GM18873 (cell line): ENCODE results near the gene ACKR4.
"Not testable (repeated sequence)": the region's sequence is repeated elsewhere in the genome, so short reads cannot be mapped to it uniquely, and the experiment has no call there.

Experiments used
- ATAC-seq: cut with Tn5 transposase; IDR thresholded peaks from one replicate; pipeline ENCODE4 v1.9.1; 2021; ENCODE audit warnings: mild to moderate bottlenecking, moderate library complexity, moderate number of reproducible peaks; ENCODE audit not compliant: unreplicated experiment, low FRiP score

ACKR4 gene

GRCh38 chr3:132596816-132597433, at the start of gene ACKR4:
TSS of gene ACKR4 (plus strand) at chr3:132597270. CDS start at chr3:132600398, 3,128 bp downstream.
- ATAC-seq, result no peak

- no peak for ATAC-seq
These were observed 47.9 kb upstream of the ACKR4 start for GRCh38 chr3:132549169-132549568.

DNA sequence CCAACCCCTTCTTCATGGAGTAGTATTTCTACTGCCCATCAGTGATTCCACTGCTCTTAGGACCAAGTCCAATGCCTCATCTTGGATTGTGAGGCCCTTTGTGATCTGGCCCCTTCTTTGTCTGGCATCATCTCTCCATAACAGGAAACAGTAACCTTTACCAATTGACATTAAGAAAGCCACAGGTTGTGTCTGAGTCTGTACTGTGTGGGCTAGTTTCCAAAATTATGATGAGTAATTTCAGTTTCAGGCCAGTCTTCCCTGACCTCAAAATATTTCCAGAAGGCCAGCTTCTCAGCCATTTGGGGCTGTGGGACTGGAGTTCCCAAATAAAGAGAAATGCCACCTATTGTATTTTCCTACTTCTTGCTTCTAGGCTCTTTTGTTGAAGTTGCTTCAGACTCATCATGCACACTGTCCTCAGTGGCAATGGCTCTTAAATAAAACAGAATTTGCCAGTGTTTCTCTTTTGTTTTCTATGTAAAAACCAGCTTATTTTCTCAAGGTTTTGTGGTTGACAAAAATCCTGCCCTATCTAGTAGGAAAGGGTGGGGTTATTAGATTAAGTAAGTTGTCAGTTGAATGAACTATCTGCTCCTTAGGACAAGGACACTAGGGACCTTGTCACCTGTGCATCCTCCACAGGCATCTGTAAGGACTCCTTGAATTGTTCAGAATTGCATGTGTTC, 47.0 kb upstream of the ACKR4 start:
- ATAC-seq, result peak; percentile 47

DNA sequence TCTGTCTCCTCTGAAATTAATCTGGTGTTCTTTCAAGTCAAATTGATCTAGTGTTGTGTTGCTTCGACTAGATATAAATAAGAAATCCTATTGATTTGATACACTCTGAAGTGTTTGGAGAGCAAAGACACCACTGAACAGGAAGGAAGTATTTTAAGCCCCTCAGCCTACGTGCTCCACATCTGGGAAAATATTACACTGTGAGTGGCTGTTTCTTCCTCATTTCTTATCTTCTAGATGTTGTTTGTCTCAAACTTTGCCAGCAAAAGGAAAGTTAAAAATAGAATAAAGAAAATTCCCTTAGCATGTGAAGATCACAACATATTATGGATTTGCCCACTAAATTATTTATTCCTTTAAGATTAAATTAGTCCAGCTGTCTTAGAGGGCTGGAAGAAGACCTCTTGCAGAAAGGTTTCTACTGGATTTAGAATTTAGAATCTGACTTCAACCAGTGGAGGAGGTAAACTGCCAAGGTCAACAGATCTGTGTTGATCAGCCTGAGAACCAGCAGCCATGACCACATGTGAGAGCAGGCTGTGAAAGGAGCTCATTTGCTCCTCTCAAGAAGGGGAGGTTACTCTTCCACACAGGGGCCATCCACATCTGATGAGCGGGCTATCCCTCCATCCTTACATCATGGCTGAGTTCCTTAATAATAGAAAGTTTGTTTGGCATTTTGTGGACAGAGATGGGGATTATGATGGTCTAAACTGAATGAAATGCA, 46.3 kb upstream of the ACKR4 start:
- no peak for ATAC-seq

DNA sequence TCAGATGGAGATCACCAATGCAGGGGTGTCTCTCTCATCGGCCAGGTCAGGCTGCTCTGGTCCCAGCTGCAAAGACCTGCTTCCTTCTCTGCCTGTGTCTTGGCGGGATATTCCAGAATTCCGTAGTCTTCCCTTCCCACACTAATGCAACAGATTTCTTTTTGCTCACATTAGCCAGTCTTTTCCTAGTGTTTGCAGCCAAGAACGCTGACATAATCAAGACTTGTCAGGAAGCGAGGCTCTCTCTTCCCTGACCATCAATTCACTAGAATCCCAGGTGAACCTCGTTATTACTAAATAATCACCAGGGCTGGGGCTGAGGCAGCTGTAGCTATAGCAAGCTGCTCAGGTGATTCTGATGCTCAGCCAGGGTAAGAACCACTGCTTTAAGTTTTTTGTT, 43.2 kb upstream of the ACKR4 start:
- ATAC-seq, result no peak

DNA sequence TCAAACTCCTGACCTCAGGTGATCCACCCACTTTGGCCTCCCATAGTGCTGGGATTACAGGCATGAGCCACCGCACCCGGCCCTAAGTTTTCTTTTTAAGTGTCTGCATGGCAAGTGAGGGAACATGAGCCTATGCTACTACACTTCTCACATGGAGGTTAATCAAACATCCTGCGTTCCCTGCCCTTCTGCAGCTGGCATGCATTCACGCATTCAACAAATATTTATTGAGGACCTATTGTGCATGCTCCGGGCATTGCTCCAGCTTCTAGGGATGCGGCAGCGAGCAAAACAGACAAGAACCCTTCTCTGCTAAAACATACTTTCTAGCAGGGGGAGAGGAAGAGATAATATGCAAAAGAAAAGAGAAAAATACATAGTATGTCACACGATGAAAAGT, 42.6 kb upstream of the ACKR4 start:
- no peak for ATAC-seq

GRCh38 chr3:132555306-132556035, 41.6 kb upstream of the ACKR4 start:
- ATAC-seq, result no peak

- not testable (repeated sequence) for ATAC-seq
These were observed 41.1 kb upstream of the ACKR4 start for GRCh38 chr3:132556036-132556386.

GRCh38 chr3:132556508-132557159, 40.4 kb upstream of the ACKR4 start:
- no peak for ATAC-seq

GRCh38 chr3:132561003-132561402, 36.1 kb upstream of the ACKR4 start:
- ATAC-seq, result no peak

DNA sequence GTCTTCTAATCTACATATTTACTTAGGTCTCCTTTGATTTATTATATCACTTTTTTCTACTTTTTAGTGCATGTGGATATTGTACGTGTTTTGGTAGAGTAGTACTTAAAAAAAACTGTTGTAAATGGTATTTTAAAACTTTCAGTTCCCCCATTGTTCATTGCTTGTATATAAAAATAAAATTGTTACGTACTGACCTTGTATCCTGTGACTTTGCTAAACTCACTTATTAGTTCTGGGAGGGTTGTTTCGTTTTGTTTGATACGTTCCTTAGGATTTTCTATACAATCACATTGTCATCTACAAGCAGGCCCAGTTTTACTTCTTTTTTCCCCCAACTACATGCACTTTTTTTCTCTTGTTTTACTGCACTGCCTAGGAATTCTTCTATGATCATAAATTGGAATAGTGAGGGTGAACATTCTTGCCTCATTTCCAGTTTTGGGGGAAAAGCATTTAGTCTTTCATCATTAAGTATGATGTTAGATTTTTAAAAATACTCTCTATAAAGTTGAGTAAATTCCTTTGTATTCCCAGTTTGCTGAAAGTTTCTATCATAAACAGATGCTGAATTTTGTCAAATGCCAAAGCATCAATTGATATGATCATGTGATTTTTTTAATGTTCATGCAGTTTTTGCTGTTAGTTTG, 33.5 kb upstream of the ACKR4 start:
- no peak for ATAC-seq

- ATAC-seq, result no peak
These were observed 33.0 kb upstream of the ACKR4 start for GRCh38 chr3:132564070-132564465.

GRCh38 chr3:132568422-132568821, 28.6 kb upstream of the ACKR4 start:
- ATAC-seq, result no peak

DNA sequence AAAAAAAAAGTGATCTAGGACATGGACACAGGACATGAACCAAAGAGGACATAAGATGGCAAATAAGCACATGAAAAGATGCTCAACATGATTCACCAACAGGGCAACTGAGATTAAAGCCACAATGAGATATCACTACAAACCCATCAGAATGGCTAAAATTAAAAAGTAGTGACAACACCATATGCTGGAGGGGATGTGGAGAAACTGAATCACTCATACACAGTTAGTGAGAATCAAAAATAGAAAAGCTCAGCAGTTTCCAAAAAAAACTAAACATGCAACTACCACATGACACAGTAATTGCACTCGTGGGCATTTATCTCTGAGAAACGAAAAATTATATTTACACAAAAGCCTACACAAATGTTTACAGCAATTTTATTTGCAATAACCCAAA, 27.9 kb upstream of the ACKR4 start:
- ATAC-seq, result no peak

- ATAC-seq, result no peak
These were observed 27.5 kb upstream of the ACKR4 start for GRCh38 chr3:132569580-132569979.

- no peak for ATAC-seq
These were observed 27.1 kb upstream of the ACKR4 start for GRCh38 chr3:132570016-132570415.

GRCh38 chr3:132573797-132574211, 23.3 kb upstream of the ACKR4 start:
- ATAC-seq, result no peak

DNA sequence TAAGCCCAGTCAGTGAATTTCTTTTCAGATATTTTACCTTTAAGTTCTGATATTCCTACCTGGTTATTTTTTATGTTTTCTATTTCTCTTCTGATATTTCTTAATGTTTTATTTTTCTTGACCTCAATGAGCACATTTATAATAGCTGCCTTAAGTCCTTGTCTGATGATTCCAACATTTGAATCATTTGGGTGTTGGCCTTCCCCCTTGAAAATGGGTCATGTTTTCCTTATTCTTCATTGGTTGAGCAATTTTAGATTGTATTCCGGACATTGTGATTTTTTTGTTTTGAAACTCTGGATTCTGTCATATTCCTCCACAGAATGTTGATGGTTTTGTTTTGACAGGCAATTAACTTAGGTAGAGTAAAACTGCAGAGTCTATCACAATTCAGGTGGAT, 9.7 kb upstream of the ACKR4 start:
- ATAC-seq, result no peak

DNA sequence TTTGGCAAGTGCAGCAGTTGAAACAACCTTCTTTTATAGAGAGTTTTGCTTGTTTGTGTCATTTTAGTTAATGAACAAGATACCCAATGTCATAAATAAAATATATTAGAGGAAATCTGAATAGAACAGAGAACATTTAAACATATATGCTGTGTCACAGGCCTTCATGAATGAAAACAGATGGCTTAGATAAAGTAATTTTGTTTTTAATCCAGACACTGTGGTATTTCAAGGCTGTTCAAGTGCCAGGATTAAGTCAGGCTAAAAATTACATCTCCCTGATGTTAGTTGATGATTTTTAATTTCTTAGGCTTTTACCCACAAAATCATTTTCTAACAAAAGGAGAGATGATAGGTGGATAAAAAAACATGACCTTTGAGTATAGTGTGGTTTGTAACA, 4.9 kb upstream of the ACKR4 start:
- no peak for ATAC-seq
